ENCODE measurements around the gene IL25. TPM values are rescaled to one million over a fixed set of nuclear protein-coding genes. Genes with fewer than 3 reads are reported as not detected.

IL25 gene
- total RNA-seq, 1 donor from 2014 or later, result not detected

DNA sequence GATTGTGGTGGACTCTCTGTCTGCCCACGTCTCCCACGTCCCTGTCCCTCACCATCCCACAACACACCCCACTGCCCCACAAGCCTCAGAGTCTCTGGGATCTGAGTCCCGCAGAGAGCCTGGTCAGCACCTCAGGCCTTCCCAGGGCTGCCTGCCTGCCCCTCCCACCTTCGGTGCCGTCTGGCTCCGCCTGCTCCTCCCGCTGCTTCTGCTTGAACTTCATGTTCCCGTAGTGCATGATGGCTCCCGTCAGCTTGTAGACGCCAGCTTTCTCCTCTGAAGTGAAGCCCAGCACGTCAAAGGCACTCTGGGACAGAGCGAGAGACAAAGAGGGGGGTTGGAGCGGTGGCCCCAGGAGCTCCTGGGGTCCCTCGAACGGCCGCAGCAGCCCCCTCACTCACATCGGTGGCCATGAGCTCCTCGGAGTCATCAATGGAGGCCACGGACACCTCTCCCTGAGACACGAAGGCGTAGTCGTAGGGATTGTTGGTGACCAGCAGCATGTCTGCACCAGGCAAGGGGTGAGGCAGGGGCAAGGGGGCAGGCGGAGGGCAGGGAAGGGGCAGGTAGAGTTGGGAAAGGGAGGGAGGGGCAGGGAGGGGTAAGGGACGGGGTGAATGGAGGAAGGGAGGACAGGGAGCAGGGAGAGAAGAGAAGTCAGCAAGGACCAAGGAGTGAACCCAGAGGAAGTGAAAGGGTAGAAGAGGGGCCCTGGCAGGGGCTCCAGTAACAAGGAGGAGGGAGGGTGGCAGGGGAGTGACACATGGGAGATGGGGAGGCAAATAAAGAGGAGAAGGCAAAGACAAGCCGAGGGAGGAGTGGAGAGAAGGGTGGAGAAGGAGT, 29.9 kb downstream of the IL25 start:
- intact Hi-C loops (cut with DNase I), result no loop called here
- no peak for DNase-seq (ENCODE audit: missing footprints)
- no peak for ATAC-seq

DNA sequence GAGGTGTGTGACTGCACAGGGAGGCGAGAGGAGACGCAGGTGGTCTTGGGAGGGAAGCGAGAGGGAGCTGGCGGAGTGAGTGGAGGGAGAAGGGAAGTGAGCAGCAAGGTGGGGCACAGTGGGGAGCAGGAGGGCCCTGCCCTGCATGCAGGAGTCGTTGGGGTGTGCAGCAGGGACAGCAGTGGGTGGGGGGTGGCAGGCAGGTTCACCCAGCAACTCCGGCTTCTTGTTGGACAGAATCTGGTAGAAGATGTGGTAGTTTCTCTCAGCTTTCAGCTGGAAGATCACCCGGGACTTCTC, 30.5 kb downstream of the IL25 start:
- no peak for ATAC-seq
- peak; percentile 44 for DNase-seq (ENCODE audit: missing footprints)
- intact Hi-C loops (cut with DNase I), result no loop called here

DNA sequence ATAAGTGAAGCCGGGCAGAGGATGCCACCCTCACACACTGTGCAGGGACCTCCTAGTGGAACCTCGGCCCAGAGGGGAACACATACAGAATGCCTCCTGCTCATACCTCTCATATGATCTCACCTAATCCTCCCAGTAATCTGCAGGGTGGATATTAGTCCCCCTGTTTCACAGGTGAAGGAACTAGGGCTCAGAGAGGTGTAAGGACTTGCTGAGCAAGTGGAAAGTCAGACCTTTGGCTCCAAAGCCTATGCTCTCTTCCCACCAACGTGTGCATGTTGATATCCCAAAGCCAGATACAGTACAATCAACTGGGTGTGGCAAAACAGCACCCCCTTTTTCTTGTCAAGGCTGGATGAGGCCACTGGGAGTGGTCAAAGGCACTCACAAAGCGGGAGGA, 31.3 kb downstream of the IL25 start:
- intact Hi-C loops (cut with DNase I), result no loop called here
- ATAC-seq (no peak), DNase-seq (ENCODE audit: missing footprints) (no peak)

DNA sequence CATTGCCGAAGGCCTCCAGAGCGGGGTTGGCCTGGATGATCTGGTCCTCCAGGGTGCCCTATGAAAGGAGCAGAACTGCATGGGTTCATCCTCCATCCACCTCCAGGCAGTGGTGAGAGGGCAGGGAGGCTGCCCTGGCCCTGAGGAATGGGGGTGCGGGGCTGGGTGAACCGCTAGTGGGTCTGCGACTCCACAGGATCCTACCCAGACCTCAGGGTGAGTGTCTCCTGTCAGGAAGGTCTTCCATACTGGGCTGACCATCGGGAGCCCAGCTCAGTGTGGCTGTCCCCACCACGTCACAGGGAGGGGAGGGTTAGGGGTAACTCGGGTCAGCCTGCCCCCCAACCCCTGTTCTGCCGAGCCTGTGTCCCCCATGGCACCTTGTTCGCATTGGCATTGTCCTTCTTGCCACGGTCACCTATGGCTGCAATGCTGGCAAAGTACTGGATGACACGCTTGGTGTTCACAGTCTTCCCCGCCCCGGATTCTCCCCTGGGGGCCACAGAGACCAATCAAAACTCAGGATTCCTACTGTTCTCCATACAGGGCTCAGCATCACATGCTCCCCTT, 31.8 kb downstream of the IL25 start:
- DNase-seq (ENCODE audit: missing footprints), result no peak

DNA sequence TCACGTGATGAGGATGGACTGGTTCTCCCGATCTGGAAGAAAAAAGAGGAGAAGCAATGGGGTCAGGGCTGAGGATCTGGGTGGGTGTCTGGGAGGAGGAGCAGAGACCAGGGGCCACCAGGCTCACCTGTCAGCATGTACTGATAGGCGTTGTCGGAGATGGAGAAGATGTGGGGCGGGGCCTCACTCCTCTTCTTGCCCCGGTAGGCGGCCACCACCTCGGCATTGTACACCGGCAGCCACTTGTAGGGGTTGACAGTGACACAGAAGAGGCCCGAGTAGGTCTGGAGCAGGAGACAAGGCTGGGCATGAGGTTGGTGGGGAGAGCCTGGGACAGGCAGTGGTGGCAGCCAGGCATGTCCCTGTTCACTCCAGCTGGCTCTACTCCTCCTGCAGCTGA, 32.5 kb downstream of the IL25 start:
- ATAC-seq, result no peak
- intact Hi-C loops (cut with DNase I), result no loop called here

More for the DNA sequence above, 31.8 kb downstream of the IL25 start:
- no peak for ATAC-seq
- intact Hi-C loops (cut with DNase I), result no loop called here

DNA sequence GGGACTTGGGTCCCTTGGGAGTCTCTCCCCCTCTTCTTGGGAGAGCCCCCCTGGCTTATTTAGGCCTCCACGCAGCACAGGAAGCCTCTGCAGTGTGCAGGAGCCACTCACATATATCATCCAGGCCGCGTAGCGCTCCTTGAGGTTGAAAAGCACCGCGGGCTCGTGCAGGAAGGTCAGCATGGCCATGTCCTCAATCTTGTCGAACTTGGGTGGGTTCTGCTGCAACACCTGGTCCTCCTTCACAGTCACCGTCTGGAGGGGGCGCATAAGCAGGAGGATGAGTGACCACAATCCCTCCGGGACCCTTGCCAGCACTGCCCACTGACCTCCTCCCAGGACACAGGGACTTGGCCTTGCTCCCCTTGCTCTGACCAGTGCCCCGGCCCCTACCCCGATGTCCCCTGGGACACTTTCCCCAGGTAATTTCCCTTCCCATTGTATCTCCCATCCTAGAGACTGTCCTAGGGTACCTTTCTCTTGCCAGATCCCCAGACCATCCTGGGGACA, 33.0 kb downstream of the IL25 start:
- DNase-seq (ENCODE audit: missing footprints), result no peak
- no peak for ATAC-seq
- intact Hi-C loops (cut with DNase I), result no loop called here

More for the DNA sequence above, 32.5 kb downstream of the IL25 start:
- DNase-seq (ENCODE audit: missing footprints), result no peak

DNA sequence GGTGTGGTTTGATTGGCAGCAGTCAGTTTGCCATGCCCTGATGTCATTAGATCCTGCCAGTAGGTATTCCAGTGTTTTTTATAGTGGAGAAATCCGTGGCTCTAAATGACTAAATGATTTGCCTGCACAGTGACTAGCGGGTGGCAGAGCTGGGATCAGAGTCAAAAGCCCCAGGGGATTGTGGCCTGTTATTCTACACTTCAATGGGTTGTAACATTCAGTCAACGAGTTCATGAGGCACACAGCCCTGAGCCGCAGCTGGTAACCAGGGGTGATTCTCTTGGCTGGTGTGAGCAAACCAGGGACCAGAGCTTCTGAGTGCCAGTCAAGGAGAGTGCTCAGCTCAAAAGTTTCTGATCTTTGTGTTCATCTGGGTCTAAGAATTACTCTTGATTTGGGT, 33.6 kb downstream of the IL25 start:
- ATAC-seq, result no peak
- no peak for DNase-seq (ENCODE audit: missing footprints)
- intact Hi-C loops (cut with DNase I), result no loop called here

DNA sequence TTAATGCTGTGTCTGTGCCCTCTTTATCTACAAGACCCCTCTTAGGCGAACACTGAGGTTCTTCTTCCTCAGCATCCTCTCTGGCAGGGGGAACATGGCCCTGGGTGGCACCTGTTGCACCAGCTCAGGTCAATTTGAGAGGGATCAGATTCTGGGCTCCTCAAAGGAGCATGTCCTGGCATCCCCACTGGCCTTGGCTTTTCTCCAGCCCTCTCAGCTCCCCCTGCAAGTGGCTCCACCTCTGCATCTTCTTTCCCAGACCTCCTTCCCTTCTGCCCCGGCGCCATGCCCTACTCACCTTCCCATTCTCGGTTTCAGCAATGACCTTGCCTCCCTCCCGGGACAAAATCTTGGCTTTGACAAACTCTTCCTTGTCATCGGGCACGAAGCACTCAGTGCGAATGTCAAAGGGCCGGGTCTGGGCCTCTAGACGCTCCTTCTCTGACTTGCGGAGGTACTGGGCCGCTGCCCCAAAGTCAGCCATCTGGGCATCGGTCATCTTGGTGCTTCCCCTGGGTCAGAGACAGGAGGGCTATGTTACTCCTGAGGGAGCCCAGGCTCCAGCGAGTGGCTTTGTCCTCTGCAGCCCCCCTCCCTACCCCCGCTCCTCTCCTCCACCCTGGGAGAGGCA, 34.2 kb downstream of the IL25 start:
- ATAC-seq (no peak), DNase-seq (ENCODE audit: missing footprints) (no peak)
- intact Hi-C loops (cut with DNase I), result no loop called here

DNA sequence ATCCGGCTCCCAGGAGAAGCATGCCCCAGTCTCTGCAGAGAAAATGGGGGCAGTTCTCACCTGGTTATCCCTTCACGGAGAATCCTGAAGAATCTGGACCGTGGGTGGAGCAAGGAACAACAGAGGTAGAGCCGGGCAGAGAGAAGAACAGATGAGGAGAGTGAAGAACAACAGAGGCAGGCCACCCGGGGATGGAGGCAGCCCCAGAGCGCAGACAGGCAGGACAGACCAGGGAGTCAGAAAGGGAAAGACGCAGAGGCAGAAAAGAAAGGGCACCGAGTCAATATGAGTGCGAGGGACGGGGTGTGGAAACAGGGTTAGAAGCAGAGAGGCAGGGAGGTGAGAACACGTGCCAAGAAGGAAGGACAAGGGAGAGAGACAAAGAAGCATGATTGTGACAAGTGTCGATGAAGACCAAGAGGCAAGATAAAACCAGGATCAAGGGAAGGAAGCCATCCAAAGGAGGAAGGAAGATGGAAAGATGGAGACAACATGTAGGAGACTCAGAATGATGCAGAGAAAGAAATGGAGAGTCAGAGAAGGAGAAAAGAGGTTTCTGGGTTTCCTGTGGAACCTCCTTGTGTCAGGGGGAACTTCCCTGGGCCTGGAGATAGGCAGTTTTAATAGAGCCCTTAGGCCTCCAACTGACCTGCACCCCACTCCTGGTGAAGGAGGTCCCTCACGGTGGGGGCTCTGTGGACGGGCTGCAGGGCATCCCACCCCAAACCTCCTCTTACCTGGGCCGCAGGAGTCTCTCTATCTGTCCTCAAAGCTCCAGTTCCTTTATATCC, 35.1 kb downstream of the IL25 start, which contains the start of gene MYH6:
MYH6 (minus strand) TSS at position 758 of the 791 bp plus-strand sequence. CDS start 1,050 bp downstream, outside the sequence.
- no peak for ATAC-seq
- intact Hi-C loops (cut with DNase I), result no loop called here
- DNase-seq (ENCODE audit: missing footprints), result peak; percentile 32

DNA sequence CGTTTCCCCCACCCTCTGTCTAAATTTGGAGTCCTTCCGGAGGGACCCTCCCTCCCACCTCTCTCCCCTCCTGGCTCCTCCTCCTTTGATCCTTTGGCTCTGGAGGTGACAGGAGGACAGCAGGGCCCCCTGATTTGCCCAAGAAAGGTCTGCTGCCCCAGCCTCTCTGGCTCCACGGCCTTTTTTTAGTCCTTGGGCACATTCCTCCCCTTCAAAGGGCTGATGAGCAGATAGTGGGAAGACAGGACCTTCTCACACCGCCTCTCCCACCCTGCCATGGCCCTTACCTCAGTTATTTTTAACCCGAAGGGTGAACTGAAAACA, 35.7 kb downstream of the IL25 start:
- intact Hi-C loops (cut with DNase I), result no loop called here
- DNase-seq (ENCODE audit: missing footprints), result peak; percentile 58
- peak; percentile 10 for ATAC-seq

DNA sequence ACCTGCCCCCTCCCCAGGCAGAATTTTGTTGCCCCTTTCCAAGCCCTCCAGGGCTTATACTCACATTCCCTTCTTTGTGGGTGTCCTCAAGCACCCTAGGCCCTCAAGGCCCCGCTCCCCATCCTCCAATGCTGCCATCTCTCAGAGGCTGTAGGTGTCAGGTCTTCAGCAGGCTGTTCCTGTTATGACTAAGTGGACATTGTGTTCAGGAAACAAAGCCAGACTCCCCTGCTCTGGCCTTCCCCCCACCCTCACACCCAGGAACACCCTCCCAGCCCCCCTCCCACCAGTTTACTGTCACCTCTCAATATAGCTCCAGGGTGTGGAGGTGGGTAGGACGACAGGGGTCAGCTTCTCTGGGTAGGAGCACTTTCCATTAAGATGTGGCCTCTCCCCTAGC, 36.9 kb downstream of the IL25 start:
- ATAC-seq (peak; percentile 32), DNase-seq (ENCODE audit: missing footprints) (peak; percentile 55)
- intact Hi-C loops (cut with DNase I), result loop anchor here (1.0 kb wide), 1 partner anchor 33 kb away; no protein-coding TSS in a partner anchor

DNA sequence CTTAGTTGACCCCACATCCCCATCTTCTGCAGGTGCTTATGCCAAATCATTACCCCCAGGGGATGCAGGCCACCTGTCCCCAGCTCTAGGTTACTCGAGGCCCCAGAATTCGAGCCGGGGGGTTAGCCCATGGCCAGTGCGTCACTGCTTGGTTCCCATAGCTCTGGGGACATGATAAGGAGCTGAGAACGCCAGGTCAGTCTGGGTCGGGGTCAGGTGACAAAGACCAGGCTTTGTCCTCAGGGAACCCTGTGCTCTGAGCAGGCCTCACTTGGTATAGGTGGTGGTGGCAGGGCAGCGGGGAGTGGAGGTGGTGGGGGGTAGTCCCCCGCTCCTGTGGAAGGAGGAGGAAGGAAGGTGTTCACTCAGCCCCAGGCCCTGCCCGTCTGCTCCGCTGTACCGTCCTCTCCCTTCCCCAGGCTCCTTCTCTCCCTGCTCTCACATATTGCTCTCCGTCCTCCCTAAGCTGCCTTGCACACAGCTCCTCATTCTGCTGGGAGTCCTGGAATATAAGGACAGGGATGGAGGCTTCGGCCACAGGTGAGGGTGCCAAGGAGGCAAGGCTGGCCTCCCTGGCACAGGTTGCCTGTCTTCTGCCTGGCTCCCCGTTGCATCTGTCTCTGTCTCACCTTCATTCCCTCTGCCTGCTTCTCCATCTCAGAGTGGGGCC, 37.5 kb downstream of the IL25 start:
- ATAC-seq, result peak; percentile 48
- intact Hi-C loops (cut with DNase I), result loop anchor here (1.0 kb wide), 1 partner anchor 32 kb away; no protein-coding TSS in a partner anchor
- DNase-seq (ENCODE audit: missing footprints), result peak; percentile 79

DNA sequence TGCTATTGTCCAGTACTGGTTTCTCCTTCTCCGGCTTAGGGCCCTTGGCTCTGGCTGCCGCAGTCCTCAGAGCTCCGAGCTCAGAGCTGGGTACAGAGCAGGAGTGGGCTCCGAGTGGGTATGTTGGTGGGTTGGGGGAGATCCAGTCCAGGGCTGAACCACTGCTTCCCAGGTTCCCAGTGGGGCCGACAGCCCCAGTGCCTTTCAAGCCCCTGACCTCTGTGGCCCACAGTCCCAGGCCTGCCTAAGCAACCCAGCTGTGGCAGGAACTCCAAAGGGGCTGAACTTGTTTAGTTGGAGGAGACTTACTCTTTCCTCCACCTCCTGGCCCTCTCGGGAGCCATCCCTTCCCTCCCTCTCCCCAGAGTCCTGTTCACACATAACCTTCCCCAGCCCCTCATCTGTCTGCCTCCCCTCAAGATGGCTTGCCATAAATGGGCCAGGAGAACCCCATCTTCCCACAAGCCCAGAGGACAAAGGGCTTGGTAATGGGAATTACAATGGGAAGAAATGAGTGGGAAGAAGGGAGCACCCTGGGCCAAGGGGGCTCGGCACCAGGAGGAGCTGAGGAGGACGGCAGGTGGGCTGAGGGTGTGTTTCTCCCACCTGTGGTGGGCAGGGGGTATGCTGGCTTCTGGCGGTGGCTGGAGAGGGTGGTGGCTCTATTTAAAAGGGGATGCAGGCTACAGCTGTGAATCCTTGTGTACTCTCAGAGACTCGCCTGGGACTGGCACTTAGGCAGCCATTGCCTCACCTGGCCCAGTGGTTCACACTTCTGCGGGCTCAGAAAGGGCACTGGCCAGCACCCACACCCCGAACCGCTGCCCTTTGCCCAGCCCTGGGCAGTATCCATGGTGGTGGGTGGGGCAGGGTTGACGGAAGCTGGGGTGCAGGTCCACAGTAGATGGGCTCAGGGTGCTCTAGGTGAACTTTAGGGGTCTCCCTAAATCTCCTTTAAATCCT, 39.2 kb downstream of the IL25 start:
- peak; percentile 60 for DNase-seq (ENCODE audit: missing footprints)
- peak; percentile 0 for ATAC-seq
- intact Hi-C loops (cut with DNase I), result no loop called here

DNA sequence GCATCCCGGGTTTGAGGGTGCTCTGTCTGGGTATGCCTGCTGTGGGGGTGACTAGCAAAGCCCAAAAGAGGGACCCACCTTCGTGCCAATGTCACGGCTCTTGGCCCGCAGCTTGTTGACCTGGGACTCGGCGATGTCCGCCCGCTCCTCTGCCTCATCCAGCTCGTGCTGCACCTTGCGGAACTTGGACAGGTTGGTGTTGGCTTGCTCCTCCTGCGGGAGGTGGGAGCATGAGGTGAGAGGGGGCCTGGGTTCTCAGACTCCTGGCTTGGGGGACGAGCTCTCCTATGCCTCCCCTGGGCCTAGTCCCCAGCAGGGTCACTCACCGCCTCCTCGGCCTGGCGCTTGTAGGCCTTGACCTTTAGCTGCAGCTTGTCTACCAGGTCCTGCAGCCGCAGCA, 41.1 kb downstream of the IL25 start:
- DNase-seq (ENCODE audit: missing footprints) (peak; percentile 65), ATAC-seq (no peak)
- intact Hi-C loops (cut with DNase I), result no loop called here

DNA sequence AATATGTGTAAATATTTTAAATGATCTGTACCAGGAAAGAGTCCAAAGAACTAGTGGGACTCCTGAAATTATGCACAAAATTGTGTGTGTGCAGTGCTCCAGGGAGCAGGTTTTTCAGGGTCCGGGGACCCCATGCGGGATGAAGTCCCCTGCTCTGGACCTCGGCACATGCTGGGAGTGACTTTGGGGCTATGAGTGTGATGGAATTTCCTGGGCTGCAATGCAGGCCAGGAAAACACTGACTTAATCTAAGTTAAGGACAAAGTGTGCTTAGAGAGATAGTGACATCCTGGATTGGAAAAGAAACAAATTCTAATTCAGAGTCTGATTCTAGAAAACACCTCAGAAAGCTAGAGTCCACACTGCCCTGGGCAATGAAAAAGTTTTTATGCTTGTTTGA, 41.6 kb downstream of the IL25 start:
- ATAC-seq (no peak), DNase-seq (ENCODE audit: missing footprints) (no peak)
- intact Hi-C loops (cut with DNase I), result no loop called here

DNA sequence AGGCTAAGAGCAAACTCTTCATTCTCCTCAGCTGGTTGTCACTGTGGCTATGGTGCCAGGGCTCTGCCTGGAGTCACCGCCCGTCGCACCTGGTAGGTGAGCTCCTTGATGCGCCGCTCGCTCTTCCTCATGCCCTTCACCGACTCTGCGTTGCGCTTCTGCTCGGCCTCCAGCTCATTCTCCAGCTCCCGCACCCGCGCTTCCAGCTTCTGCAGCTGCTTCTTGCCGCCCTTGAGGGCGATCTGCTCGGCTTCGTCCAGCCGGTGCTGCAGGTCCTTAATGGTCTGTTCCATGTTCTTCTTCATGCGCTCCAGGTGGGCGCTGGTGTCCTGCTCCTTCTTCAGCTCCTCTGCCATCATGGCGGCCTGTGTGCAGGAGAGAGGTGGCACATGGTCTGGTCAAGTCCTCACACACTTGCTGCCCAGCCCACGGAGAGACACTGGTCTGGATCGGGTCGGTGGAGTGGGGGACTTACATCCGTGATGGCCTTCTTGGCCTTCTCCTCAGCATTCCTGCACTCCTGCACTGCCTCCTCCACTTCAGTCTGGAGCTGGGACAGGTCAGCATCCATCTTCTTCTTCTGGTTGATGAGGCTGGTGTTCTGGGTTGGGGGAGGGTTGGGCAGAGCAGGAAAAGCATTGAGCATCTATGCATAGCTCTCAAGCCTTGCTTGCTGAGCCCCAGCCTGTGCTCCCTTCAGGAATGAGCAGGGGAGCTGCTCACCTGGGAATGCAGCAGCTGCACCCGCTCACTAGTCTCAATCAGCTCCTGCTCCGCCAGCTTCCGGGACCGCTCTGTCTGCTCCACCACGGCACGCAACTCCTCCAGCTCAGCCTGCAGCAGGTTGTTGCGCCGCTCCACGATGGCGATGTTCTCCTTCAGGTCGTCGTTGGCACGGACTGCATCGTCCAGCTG, 42.6 kb downstream of the IL25 start:
- no peak for DNase-seq (ENCODE audit: missing footprints)
- ATAC-seq, result no peak
- intact Hi-C loops (cut with DNase I), result no loop called here
